ENCODE data around the gene BLOC1S3.

Gene BLOC1S3

DNA sequence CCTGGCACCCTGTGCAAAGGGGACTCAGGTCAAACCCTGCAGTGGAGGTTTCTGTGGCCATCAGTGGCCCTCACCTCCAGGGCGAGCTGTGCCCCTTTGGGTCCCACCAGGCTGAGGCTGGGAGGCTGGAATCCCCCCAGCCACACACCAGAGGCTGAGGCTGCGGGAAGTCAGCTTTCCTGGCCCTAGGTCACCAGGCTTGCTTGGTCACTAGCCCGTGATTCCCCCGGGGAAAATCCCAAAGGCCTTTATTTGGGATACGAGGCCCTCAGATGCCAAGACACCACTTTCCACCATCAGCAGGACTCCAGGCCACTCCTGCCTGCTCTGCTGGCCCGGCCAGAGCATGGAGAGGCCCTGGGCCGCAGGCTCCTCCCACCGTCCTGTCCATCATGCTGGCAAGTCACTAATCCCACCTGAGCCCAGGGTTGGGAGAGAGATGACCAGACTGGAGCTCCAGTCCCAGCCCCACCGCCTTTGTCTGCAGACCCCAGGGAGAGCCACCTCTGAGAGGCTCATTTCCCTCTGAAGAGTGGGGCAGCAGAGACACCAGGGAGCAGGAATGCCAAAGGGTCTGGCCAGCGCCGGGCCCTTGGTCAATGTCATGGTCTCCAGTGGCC is 22.5 kb upstream of the BLOC1S3 start:
- TF ChIP-seq, protein P1, sequence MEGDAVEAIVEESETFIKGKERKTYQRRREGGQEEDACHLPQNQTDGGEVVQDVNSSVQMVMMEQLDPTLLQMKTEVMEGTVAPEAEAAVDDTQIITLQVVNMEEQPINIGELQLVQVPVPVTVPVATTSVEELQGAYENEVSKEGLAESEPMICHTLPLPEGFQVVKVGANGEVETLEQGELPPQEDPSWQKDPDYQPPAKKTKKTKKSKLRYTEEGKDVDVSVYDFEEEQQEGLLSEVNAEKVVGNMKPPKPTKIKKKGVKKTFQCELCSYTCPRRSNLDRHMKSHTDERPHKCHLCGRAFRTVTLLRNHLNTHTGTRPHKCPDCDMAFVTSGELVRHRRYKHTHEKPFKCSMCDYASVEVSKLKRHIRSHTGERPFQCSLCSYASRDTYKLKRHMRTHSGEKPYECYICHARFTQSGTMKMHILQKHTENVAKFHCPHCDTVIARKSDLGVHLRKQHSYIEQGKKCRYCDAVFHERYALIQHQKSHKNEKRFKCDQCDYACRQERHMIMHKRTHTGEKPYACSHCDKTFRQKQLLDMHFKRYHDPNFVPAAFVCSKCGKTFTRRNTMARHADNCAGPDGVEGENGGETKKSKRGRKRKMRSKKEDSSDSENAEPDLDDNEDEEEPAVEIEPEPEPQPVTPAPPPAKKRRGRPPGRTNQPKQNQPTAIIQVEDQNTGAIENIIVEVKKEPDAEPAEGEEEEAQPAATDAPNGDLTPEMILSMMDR (IDR thresholded peaks at IDR 0.05) = no peak

DNA sequence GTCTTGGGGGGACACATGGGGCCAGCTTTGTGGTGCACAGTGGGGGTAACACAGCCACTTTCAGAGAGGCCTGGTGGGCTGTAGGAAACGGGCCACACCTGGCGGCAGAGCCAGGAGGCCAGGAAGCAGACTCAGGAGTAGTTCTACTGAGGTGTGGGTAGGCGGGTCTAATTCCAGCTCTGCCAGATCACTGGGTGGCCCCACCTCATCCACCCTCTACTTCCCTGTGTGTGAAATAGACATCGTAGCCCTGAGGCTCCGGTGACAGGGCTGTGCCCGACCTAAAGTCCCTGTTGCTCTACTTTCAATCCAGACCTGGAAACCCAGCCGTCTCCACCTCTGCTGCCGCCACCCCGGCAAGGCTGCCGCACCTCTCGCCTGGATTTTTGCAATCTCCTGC is 21.8 kb upstream of the BLOC1S3 start:
- TF ChIP-seq, protein P1 (IDR thresholded peaks at IDR 0.05) = no peak

DNA sequence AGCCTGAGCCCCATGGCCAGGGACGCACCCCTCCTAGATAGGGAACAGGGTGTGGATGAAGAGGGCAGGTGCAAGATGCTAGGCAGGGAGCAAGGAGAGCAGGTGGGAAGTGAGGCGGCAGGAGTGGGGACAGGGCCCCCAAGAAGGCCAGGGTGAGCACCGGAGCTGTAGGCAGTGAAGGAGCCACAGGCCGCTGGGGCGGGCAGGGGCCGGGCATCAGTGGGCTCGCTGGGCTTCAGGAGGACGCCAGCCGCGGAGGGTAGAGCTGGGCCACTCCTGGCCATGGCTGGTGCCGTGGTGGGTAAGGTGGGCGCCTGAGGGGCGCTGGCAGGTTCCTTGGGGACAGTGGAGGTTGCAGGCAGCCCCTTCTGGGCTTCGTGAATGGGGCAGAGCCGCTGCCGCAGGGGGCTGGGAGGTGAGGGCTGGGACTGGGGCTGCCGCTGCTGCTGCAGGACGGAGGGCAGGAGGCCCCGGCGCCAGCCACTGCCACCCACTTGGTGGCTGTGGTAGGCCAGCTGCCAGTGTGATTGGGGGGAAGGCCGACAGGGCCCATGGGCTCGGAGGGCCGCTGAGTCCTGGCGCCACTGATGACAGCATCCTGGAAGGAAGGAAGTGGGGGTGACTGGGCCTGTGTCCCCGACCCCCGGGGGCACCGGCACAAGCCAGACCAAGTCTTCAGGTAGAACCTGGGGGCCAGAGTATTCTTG is 19.9 kb upstream of the BLOC1S3 start:
- TF ChIP-seq, protein P1 (IDR thresholded peaks at IDR 0.05) = no peak

DNA sequence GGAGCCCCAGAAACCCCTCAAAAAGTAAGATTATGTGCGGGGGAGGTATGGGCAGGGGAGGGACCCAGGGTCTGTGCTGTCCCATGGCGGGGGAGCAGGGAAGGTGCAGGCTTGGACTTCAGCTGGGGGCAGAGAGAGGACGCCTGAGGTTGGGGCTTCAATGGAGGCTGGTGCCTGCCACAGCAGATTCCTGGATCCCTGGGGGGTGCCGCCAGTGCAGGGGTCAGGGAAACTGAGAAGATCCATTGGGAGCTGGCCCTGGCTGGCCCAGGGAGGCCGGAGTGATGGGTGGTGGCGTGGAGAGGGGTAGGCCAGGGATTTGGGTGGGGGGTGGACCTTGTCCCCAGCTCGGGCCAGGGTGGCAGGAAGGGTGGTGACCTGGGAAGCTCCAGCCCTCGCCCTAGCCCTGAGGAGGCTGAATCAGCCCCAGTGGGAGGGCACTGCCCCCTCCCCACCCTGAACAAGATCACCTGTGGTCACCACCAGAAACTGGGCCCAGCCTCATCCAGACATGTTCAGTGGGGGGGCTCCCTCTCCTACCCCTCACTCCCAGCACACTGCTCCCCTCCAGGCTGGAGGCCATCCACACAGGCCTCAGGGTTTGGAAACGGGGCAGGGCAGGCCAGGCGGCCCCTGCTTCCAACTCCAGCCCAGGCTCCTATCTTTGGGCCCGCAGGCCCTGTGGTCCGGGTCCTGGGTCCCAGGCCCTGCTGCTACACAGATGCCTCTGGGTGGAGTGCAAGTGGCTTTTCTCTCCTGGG is 19.2 kb upstream of the BLOC1S3 start:
- TF ChIP-seq, protein P1 (IDR thresholded peaks at IDR 0.05) = no peak

DNA sequence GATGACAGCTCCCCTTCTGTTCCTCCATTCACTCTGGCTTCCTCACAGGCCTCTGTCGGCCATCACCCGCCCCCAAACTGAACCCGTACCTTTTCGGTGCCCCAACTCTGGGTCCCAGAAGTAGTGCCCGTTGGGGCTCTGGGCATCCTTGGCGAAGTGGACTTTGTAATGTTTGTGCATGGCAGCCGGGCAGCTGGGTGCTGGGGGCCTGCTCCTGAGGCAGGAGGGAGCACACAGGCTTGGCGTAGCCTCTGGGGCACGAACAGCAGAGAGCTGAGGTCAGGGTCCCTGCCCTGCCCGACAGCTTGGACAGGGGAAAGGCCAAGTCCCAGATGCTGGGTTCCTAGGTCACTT is 18.6 kb upstream of the BLOC1S3 start:
- TF ChIP-seq, protein P1 (IDR thresholded peaks at IDR 0.05) = no peak

DNA sequence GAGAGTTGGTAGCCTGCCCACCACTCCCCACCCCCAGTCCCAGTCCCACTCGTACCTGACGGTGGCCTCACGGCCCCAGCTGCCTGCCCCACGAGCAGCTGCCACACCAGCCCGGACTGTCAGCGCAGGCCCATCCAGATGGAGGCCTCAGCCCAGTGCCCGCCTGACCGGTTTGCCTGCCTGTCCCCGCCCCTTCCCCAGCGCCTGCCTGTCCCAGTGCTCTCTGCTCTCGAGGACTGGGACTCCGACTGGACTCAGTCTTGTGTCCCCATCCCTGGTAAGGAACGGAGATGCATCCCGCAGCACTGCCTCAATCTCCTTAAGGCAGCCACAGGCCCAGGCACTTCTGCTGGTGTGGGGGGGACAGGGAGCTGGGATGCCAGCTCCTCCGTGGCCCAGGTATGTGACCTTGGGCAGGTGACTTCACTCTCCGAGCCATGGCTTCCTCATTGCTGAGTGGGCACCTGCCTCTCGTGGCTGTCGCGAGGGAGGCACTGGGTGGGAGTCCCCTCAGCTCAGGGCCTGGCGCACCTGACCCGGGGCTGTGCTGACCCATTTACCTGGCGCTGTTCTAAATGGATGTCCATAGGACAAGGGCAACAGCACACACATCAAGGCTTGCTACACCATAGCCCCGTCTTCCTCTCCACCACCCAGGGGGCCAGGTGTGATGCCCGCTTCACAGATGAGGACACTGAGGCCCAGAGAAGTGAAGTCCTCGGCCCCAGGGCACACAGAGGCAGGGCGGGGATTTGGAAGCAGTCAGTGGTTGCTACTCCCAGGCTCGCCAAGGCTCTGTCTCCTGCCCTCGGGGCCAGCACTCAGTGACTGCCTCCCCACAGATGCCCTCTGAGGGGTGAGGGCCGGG is 17.5 kb upstream of the BLOC1S3 start, which contains the start of gene NKPD1:
Gene NKPD1 (minus strand): TSS at position 113 of the 868 bp plus-strand sequence. CDS start 832 bp downstream, outside the sequence.
- TF ChIP-seq, protein P1 (IDR thresholded peaks at IDR 0.05) = no peak
